Dedifferentiated amniotic fluid mesenchymal stem cell (primary cell): ENCODE measurements around the gene NPFFR2.
"Not testable (repeated sequence)": the region's sequence is repeated elsewhere in the genome, so short reads cannot be mapped to it uniquely, and the experiment has no call there.

Experiments used
- DNase-seq: peaks from one replicate; pipeline ENCODE4 v3.0.0-alpha.2; 2016; ENCODE audit errors: extremely low spot score

The NPFFR2 gene

GRCh38 chr4:72111863-72112262, 80.1 kb downstream of the NPFFR2 start:
- no peak for DNase-seq

- no peak for DNase-seq
These were observed 80.8 kb downstream of the NPFFR2 start for GRCh38 chr4:72112514-72113156.

GRCh38 chr4:72118017-72118416, 86.2 kb downstream of the NPFFR2 start:
- no peak for DNase-seq

GRCh38 chr4:72119946-72120345, 88.1 kb downstream of the NPFFR2 start:
- DNase-seq: no peak

GRCh38 chr4:72128741-72129140, 96.9 kb downstream of the NPFFR2 start:
- no peak for DNase-seq

- no peak for DNase-seq
These were observed 104.6 kb downstream of the NPFFR2 start for GRCh38 chr4:72136429-72136828.

- DNase-seq: not testable (repeated sequence)
These were observed 108.2 kb downstream of the NPFFR2 start for GRCh38 chr4:72139997-72140396.

GRCh38 chr4:72144241-72144640, 112.4 kb downstream of the NPFFR2 start:
- no peak for DNase-seq

- no peak for DNase-seq
These were observed 120.9 kb downstream of the NPFFR2 start for GRCh38 chr4:72152731-72153130.

- not testable (repeated sequence) for DNase-seq
These were observed 121.8 kb downstream of the NPFFR2 start for GRCh38 chr4:72153634-72154033.

- DNase-seq: not testable (repeated sequence)
These were observed 137.5 kb downstream of the NPFFR2 start for GRCh38 chr4:72169285-72169684.

GRCh38 chr4:72169861-72170260, 138.1 kb downstream of the NPFFR2 start:
- DNase-seq: no peak

GRCh38 chr4:72171761-72172160, 140.0 kb downstream of the NPFFR2 start:
- DNase-seq: no peak

GRCh38 chr4:72179342-72179741, 147.5 kb downstream of the NPFFR2 start:
- DNase-seq: no peak

- no peak for DNase-seq
These were observed 154.9 kb downstream of the NPFFR2 start for GRCh38 chr4:72186714-72187113.

GRCh38 chr4:72194046-72194445, 162.2 kb downstream of the NPFFR2 start:
- DNase-seq: no peak

GRCh38 chr4:72194453-72194852, 162.7 kb downstream of the NPFFR2 start:
- DNase-seq: no peak
